Liver (tissue), 9 donors: Measurements from ENCODE around the gene CGNL1. TPM values are rescaled to one million over a fixed set of nuclear protein-coding genes. Genes with fewer than 3 reads are reported as not detected.

Experiments used
- DNase-seq: peaks from one replicate; pipeline ENCODE4 v3.0.0-alpha.2; 2017; ENCODE audit warnings: low spot score
- H3K27ac ChIP-seq, 2 donors: one replicate each; pipeline ENCODE4 v1.7.0; 2013; ENCODE audit warnings: inconsistent platforms in 2 of 2, low read length in 2 of 2, control low read depth in 1 of 2, low read depth in 1 of 2, mild to moderate bottlenecking in 1 of 2
- H3K27me3 ChIP-seq, 4 donors: one replicate each; pipeline versions ENCODE4 v1.6.1 to v1.7.0; 2013; ENCODE audit warnings: low read length in 3 of 4, inconsistent platforms in 1 of 4, mild to moderate bottlenecking in 1 of 4, moderate library complexity in 1 of 4; ENCODE audit not compliant: control insufficient read depth in 4 of 4, insufficient read depth in 4 of 4
- H3K36me3 ChIP-seq, 4 donors: one replicate each; pipeline versions ENCODE4 v1.6.1 to v1.7.0; 2013; ENCODE audit warnings: low read length in 3 of 4, mild to moderate bottlenecking in 3 of 4, low read depth in 1 of 4, moderate library complexity in 1 of 4; ENCODE audit not compliant: control insufficient read depth in 4 of 4, insufficient read depth in 3 of 4
- H3K4me1 ChIP-seq, 4 donors: one replicate each; pipeline versions ENCODE4 v1.6.1 to v1.7.0; 2013; ENCODE audit warnings: low read length in 3 of 4, mild to moderate bottlenecking in 3 of 4, moderate library complexity in 1 of 4; ENCODE audit not compliant: control insufficient read depth in 4 of 4, insufficient read depth in 4 of 4
- H3K4me3 ChIP-seq, 3 donors: one replicate each; pipeline versions ENCODE4 v1.6.1 to v1.7.0; 2013; ENCODE audit warnings: low read length in 3 of 3, control low read depth in 1 of 3, low read depth in 1 of 3, mild to moderate bottlenecking in 1 of 3
- H3K9ac ChIP-seq, 2 donors: one replicate each; pipeline ENCODE4 v1.7.0; 2013; ENCODE audit warnings: low read length in 2 of 2, mild to moderate bottlenecking in 2 of 2, moderate library complexity in 2 of 2, control low read depth in 1 of 2, low read depth in 1 of 2
- H3K9me3 ChIP-seq, 4 donors: one replicate each; pipeline versions ENCODE4 v1.6.1 to v1.7.0; 2013; ENCODE audit warnings: low read length in 3 of 4; ENCODE audit not compliant: control insufficient read depth in 4 of 4
- EGR1 ChIP-seq, 2 donors: IDR thresholded peaks; 2 replicates each; pipeline ENCODE4 v1.6.1; 2016 to 2018; ENCODE audit warnings: antibody characterized with exemption in 2 of 2, low read depth in 2 of 2
- FOXA2 ChIP-seq: IDR thresholded peaks from 2 replicates; pipeline ENCODE4 v1.6.1; 2016; ENCODE audit warnings: antibody characterized with exemption
- GABPA ChIP-seq, 2 donors: IDR thresholded peaks in 1 of 2; conservative IDR thresholded peaks in 1 of 2; 2 replicates each; pipeline ENCODE4 v1.6.1; 2016; ENCODE audit warnings: antibody characterized with exemption in 2 of 2, mild to moderate bottlenecking in 1 of 2, moderate library complexity in 1 of 2
- HNF4A ChIP-seq, 2 donors: conservative IDR thresholded peaks; 2 replicates each; pipeline ENCODE4 v1.6.1; 2016; ENCODE audit warnings: antibody characterized with exemption in 2 of 2, mild to moderate bottlenecking in 2 of 2
- HNF4G ChIP-seq: IDR thresholded peaks from 2 replicates; pipeline ENCODE4 v1.6.1; 2016; ENCODE audit warnings: antibody characterized with exemption
- JUND ChIP-seq, 2 donors: IDR thresholded peaks; 2 replicates each; pipeline ENCODE4 v1.6.1; 2016; ENCODE audit warnings: antibody characterized with exemption in 2 of 2
- RAD21 ChIP-seq, 2 donors: IDR thresholded peaks; 2 replicates each; pipeline ENCODE4 v1.6.1; 2016; ENCODE audit warnings: antibody characterized with exemption in 2 of 2, mild to moderate bottlenecking in 2 of 2
- RXRA ChIP-seq, 2 donors: IDR thresholded peaks; 2 replicates each; pipeline ENCODE4 v1.6.1; 2017 to 2018; ENCODE audit warnings: antibody characterized with exemption in 2 of 2, mild to moderate bottlenecking in 1 of 2
- SP1 ChIP-seq: IDR thresholded peaks from 2 replicates; pipeline ENCODE4 v1.6.1; 2018; ENCODE audit warnings: antibody characterized with exemption, mild to moderate bottlenecking
- TAF1 ChIP-seq: conservative IDR thresholded peaks from 2 replicates; pipeline ENCODE4 v1.6.1; 2016; ENCODE audit warnings: antibody characterized with exemption, mild to moderate bottlenecking
- WGBS: extraction: QIAGEN DNeasy Blood & Tissue Kit; methylation state at CpG from one replicate; pipeline ENCODE4 v1.1.7; 2013; 5-methylcytosine and 5-hydroxymethylcytosine counted together
- polyA plus RNA-seq, 2 donors: library from polyadenylated mRNA; stranded (reverse) in 1 of 2; unstranded in 1 of 2; fragments of 200-250 nt in 1 of 2; fragments of >200 nt in 1 of 2; fragmentation: Nextera tagmentation in 1 of 2; extraction: Ambion mirVana in 1 of 2; gene quantifications; one replicate each; pipeline versions ENCODE4 v1.2.1 to v1.2.3, GENCODE V29; 2013 to 2015
- total RNA-seq, 2 donors: library from RNA; depleted of rRNA; stranded (reverse); fragments of >200 nt; gene quantifications; one replicate each; pipeline ENCODE4 v1.2.3, GENCODE V29; 2014
- TF ChIP-seq, protein P1 (sequence below): IDR thresholded peaks from 2 replicates; pipeline ENCODE4 v1.6.1; 2016; ENCODE audit warnings: antibody characterized with exemption
- TF ChIP-seq, protein P2 (sequence below): fragments of 150-350 bp; IDR thresholded peaks from 2 replicates; pipeline ENCODE4 v1.5.1; 2017; ENCODE audit warnings: improper control_type of control experiment, low read depth, low read length; ENCODE audit not compliant: missing input control
- TF ChIP-seq, protein P3 (sequence below): IDR thresholded peaks from 2 replicates; pipeline ENCODE4 v1.6.1; 2016; ENCODE audit warnings: antibody characterized with exemption
- TF ChIP-seq, protein P4 (sequence below): IDR thresholded peaks from 2 replicates; pipeline ENCODE4 v1.6.1; 2016; ENCODE audit warnings: antibody characterized with exemption
- donor health status: healthy.
- donor health status: healthy.
- donor health status: healthy.
- donor health status: healthy.
- donor health status: healthy.

CGNL1 gene
- total and polyA plus RNA-seq, 4 donors = 12.0 to 31.9 (median 16.1) TPM

DNA sequence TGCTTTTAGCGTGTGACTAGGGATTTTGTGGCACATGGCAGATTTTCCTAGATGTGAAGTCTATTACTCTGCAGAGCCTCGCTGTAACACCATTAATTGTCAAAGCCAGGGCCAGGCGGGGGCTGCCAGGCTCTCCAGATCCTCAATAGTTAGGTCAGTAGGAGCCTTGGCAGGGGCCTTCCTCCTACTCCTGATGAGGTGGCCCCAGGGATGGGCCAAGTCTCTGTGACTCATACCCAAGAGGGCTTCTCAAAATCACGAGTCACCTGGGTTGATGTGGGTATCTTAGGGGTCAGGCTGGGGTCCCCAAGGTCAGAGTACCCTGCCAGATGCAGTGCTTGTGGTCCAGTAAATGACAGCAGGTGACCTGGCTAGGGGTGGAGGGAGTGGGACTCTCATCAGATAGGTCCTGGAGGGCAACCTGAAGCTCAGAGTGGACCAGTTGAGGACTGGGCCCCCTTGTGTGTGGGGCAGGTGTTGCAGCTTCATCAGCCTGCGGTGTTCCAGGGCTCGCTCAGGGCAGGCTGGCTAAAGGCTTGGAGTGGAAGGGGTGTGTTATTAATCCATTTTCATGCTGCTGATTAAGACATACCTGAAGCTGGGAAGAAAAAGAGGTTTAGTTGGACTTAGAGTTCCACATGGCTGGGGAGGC is 126.9 kb downstream of the CGNL1 start:
- Histone ChIP-seq H3K9ac (no peak overlapping the region), H3K4me1 (peaks cover 0 to 10% (median 7%) of the 10 kb centered on the region in 4 donors), H3K9me3 (no peaks in the 10 kb centered on the region), H3K27me3 (no peaks in the 10 kb centered on the region), H3K4me3 (no peak overlapping the region), H3K27ac (no peak overlapping the region), H3K36me3 (peaks cover 0 to 4% (median 0%) of the 10 kb centered on the region in 4 donors)
- WGBS = 97% methylated on average over 6 of the region's 6 CpGs
- DNase-seq = no peak
- TF ChIP-seq, protein P1, sequence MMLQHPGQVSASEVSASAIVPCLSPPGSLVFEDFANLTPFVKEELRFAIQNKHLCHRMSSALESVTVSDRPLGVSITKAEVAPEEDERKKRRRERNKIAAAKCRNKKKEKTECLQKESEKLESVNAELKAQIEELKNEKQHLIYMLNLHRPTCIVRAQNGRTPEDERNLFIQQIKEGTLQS = no peak
- peak; percentile 40 to 73 for TF ChIP-seq RAD21 (IDR thresholded peaks at IDR 0.05)
- TF ChIP-seq, protein P2, sequence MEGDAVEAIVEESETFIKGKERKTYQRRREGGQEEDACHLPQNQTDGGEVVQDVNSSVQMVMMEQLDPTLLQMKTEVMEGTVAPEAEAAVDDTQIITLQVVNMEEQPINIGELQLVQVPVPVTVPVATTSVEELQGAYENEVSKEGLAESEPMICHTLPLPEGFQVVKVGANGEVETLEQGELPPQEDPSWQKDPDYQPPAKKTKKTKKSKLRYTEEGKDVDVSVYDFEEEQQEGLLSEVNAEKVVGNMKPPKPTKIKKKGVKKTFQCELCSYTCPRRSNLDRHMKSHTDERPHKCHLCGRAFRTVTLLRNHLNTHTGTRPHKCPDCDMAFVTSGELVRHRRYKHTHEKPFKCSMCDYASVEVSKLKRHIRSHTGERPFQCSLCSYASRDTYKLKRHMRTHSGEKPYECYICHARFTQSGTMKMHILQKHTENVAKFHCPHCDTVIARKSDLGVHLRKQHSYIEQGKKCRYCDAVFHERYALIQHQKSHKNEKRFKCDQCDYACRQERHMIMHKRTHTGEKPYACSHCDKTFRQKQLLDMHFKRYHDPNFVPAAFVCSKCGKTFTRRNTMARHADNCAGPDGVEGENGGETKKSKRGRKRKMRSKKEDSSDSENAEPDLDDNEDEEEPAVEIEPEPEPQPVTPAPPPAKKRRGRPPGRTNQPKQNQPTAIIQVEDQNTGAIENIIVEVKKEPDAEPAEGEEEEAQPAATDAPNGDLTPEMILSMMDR = peak; percentile 38
- TF ChIP-seq SP1 = no peak

DNA sequence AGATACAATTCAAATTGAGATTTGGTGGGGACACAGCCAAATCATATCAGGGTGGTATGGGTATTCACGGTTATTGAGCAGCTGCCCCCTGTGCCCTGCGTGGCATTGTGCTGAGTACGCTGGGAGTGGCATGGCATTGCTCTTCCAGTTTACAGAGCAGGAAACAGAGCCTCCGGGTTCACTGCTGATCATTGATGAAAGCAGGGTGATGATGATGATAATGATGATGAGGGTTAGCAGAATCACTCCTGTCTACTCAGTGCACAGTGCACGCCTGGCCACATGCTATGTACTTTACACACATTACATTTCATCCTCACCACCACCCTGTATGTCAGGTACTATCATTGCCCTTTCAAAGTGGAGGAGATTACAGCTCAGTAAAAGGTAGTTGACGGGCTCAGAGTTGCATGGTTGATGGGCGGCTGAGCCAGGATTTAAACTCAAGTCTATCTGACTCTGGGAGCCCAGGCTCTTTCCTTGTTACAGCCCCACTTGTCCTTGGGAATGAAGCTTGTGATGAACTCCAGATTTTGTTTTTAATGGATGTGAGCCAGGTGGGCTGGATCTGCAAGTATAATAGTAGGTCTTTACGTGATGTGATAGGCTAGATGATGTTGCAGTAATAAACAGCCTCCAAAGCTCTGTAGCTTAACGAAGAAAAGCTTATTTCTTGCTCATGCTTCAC is 127.8 kb downstream of the CGNL1 start:
- DNase-seq = no peak
- Histone ChIP-seq H3K4me3 (no peak overlapping the region), H3K27me3 (no peaks in the 10 kb centered on the region), H3K9me3 (no peaks in the 10 kb centered on the region), H3K36me3 (peaks cover 0 to 4% (median 0%) of the 10 kb centered on the region in 4 donors), H3K9ac (no peak overlapping the region), H3K4me1 (peaks cover 0 to 12% (median 7%) of the 10 kb centered on the region in 4 donors), H3K27ac (no peak overlapping the region)
- no peak for TF ChIP-seq EGR1 (IDR thresholded peaks at IDR 0.05; ENCODE audit: low read depth in 2 of 2)
- no peak for TF ChIP-seq RXRA (IDR thresholded peaks at IDR 0.05)
- no peak for TF ChIP-seq JUND (IDR thresholded peaks at IDR 0.05)
- TF ChIP-seq RAD21 (IDR thresholded peaks at IDR 0.05) = no peak
- TF ChIP-seq HNF4G = no peak
- TF ChIP-seq, protein P3, sequence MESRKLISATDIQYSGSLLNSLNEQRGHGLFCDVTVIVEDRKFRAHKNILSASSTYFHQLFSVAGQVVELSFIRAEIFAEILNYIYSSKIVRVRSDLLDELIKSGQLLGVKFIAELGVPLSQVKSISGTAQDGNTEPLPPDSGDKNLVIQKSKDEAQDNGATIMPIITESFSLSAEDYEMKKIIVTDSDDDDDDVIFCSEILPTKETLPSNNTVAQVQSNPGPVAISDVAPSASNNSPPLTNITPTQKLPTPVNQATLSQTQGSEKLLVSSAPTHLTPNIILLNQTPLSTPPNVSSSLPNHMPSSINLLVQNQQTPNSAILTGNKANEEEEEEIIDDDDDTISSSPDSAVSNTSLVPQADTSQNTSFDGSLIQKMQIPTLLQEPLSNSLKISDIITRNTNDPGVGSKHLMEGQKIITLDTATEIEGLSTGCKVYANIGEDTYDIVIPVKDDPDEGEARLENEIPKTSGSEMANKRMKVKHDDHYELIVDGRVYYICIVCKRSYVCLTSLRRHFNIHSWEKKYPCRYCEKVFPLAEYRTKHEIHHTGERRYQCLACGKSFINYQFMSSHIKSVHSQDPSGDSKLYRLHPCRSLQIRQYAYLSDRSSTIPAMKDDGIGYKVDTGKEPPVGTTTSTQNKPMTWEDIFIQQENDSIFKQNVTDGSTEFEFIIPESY = no peak
- TF ChIP-seq, protein P4, sequence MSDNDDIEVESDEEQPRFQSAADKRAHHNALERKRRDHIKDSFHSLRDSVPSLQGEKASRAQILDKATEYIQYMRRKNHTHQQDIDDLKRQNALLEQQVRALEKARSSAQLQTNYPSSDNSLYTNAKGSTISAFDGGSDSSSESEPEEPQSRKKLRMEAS = no peak
- TF ChIP-seq TAF1 = no peak
- no peak for TF ChIP-seq HNF4A (conservative IDR thresholded peaks at IDR 0.05)
- no peak for TF ChIP-seq GABPA (IDR thresholded peaks at IDR 0.05 in 1 of 2, conservative IDR thresholded peaks at IDR 0.05 in 1 of 2)
- TF ChIP-seq, protein P1 = no peak
- TF ChIP-seq SP1 = no peak
- TF ChIP-seq FOXA2 = no peak
- WGBS = 89% methylated on average over 9 of the region's 9 CpGs
